ENCODE measurements around the gene CDC42EP4.

- TF ChIP-seq CTCF (IDR thresholded peaks at IDR 0.05): no peak
- TF ChIP-seq POLR2A (IDR thresholded peaks at IDR 0.05): no peak
Observed at GRCh38 chr17:73269791-73270190, 42.0 kb downstream of the CDC42EP4 start.
